Mucosa of descending colon (tissue), 3 donors: ENCODE measurements around the gene TMEM271. TPM values are rescaled to one million over a fixed set of nuclear protein-coding genes. Genes with fewer than 3 reads are reported as not detected.

Experiments used
- ATAC-seq: fragments of 200-7000 bp; cut with Tn5 transposase; one replicate; pipeline ENCODE4 v1.9.1; 2020; ENCODE audit warnings: mild to moderate bottlenecking, moderate library complexity
- DNase-seq, 3 donors: peaks; one replicate each; pipeline ENCODE4 v3.0.0-alpha.2; 2020
- H3K36me3 ChIP-seq: fragments of 200-600 bp; one replicate; pipeline ENCODE4 v1.8.0; 2021; ENCODE audit warnings: low read depth, mild to moderate bottlenecking
- H3K4me1 ChIP-seq: fragments of 200-600 bp; one replicate; pipeline ENCODE4 v1.8.0; 2021; ENCODE audit warnings: low read depth, mild to moderate bottlenecking
- H3K4me3 ChIP-seq: fragments of 200-600 bp; one replicate; pipeline ENCODE4 v1.8.0; 2021; ENCODE audit warnings: mild to moderate bottlenecking
- H3K9me3 ChIP-seq: fragments of 200-600 bp; one replicate; pipeline ENCODE4 v1.8.0; 2021; ENCODE audit warnings: mild to moderate bottlenecking
- intact Hi-C, 2 donors: fragments of 100-400 bp; cut with DNase I in 1 of 2; cut with micrococcal nuclease in 1 of 2; formaldehyde crosslinking; loops; one replicate each; pipeline versions ENCODE4 v1.11.0 to v1.11.1; 2022; cut with DNase I, micrococcal nuclease
- total RNA-seq, 3 donors: library from RNA; stranded (reverse); fragmentation: NEBNext Ultra II Directional in 2 of 3; extraction: Animal tissue kit (Norgen Biotek cat#: 25700) in 2 of 3; gene quantifications; one replicate each; pipeline versions ENCODE4 v1.2.1 to v1.2.4, GENCODE V29; 2021 to 2023
- TF ChIP-seq, protein P1 (sequence below): fragments of 200-600 bp; IDR thresholded peaks from one replicate; pipeline ENCODE4 v1.8.0; 2022; ENCODE audit warnings: antibody characterized with exemption, mild to moderate bottlenecking
- donor health status: DM: no; HTN: no; CAD: no; lungs with moderate emphysema.
- donor health status: DM: no; HTN: no; CAD: no.
- donor health status: DM: no; HTN: yes; CAD: no.

TMEM271 gene
- total RNA-seq, 3 donors from 2014 or later = 0.35 TPM; not detected in 2

DNA sequence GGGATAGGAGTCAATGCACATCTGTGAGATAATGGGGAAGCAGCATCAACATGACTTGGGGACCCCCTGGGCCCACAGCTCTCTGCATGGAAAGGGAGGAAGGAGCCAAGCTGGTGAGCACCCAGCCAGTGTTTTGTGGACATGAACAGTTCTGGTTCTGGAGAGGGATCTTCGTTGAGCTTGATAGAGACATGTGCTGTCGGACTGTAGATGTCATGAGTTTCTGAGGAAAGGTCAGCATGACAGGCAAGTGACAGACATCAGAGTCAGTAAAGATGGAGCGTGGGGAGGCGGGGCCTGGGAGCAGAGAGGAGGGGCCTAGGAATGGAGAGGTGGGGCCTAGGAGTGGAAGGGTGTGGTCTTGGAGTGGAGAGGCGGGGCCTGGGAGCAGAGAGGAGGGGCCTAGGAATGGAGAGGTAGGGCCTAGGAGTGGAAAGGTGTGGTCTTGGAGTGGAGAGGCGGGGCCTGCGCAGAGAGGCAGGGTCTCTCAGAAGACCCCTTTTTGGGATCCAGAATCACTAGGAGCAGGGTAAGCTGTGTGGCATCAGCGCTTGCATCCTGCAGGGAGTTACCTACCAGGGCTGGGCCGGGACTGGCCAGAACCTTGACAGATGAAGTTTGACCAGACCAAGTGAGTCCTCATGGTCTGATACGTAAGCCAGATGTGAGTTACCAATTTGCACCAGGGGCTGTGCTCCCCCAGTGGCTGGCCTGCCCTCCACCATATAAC is 43.3 kb downstream of the TMEM271 start:
- intact Hi-C loops = no loop called here
- DNase-seq (no peak), ATAC-seq (peak; percentile 40)
- H3K4me3 ChIP-seq = no peak overlapping the region
- no peaks in the 10 kb centered on the region for H3K9me3 ChIP-seq
- no peaks in the 10 kb centered on the region for H3K36me3 ChIP-seq
- H3K4me1 ChIP-seq = no peaks in the 10 kb centered on the region
- TF ChIP-seq, protein P1, sequence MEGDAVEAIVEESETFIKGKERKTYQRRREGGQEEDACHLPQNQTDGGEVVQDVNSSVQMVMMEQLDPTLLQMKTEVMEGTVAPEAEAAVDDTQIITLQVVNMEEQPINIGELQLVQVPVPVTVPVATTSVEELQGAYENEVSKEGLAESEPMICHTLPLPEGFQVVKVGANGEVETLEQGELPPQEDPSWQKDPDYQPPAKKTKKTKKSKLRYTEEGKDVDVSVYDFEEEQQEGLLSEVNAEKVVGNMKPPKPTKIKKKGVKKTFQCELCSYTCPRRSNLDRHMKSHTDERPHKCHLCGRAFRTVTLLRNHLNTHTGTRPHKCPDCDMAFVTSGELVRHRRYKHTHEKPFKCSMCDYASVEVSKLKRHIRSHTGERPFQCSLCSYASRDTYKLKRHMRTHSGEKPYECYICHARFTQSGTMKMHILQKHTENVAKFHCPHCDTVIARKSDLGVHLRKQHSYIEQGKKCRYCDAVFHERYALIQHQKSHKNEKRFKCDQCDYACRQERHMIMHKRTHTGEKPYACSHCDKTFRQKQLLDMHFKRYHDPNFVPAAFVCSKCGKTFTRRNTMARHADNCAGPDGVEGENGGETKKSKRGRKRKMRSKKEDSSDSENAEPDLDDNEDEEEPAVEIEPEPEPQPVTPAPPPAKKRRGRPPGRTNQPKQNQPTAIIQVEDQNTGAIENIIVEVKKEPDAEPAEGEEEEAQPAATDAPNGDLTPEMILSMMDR = no peak

- TF ChIP-seq, protein P1 = no peak
- ATAC-seq (no peak), DNase-seq (no peak)
- Histone ChIP-seq H3K9me3 (no peaks in the 10 kb centered on the region), H3K4me3 (no peak overlapping the region), H3K4me1 (no peaks in the 10 kb centered on the region), H3K36me3 (no peaks in the 10 kb centered on the region)
- intact Hi-C loops = no loop called here
Measured at GRCh38 chr4:531721-532565, 44.2 kb downstream of the TMEM271 start.

- Histone ChIP-seq H3K36me3 (no peaks in the 10 kb centered on the region), H3K9me3 (no peaks in the 10 kb centered on the region), H3K4me1 (no peaks in the 10 kb centered on the region), H3K4me3 (no peak overlapping the region)
- intact Hi-C loops = no loop called here
- no peak for DNase-seq
- TF ChIP-seq, protein P1 = no peak
- no peak for ATAC-seq
Measured at GRCh38 chr4:531076-531475, 45.0 kb downstream of the TMEM271 start.

GRCh38 chr4:530017-530781 is 45.9 kb downstream of the TMEM271 start:
- H3K4me3 ChIP-seq = no peak overlapping the region
- H3K36me3 ChIP-seq = no peaks in the 10 kb centered on the region
- intact Hi-C loops = no loop called here
- DNase-seq (no peak), ATAC-seq (no peak)
- TF ChIP-seq, protein P1 = no peak
- no peaks in the 10 kb centered on the region for H3K4me1 ChIP-seq
- H3K9me3 ChIP-seq = no peaks in the 10 kb centered on the region

GRCh38 chr4:529563-529962 is 46.5 kb downstream of the TMEM271 start:
- Histone ChIP-seq H3K9me3 (no peaks in the 10 kb centered on the region), H3K4me3 (no peak overlapping the region), H3K36me3 (no peaks in the 10 kb centered on the region), H3K4me1 (no peaks in the 10 kb centered on the region)
- ATAC-seq (no peak), DNase-seq (no peak)
- TF ChIP-seq, protein P1 = no peak
- intact Hi-C loops = no loop called here
